Measurements from ENCODE around the gene RABGAP1L.
"Not testable (repeated sequence)": the region's sequence is repeated elsewhere in the genome, so short reads cannot be mapped to it uniquely, and the experiment has no call there.

Gene RABGAP1L

GRCh38 chr1:175023922-175024242, 864.6 kb downstream of the RABGAP1L start:
- DNase-seq (ENCODE audit: low spot score): not testable (repeated sequence)

DNA sequence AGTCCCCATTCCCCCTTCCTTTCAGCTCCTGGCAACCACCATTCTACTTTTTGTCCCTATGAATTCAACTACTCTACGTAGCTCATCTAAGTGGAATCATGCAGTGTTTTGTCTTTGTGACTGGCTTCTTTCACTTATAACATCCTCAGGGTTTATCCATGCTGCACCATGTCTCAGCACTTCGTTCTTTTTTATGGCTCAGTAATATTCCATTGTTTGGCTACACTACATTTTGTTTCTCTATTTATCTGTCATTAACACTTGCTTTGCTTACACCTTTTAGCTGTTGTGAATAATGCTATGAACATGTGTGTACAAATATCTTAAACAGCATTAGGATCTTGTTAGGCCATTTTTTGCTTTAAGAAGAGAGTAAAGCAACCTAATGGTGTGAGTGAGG, 865.5 kb downstream of the RABGAP1L start:
- no peak for DNase-seq (ENCODE audit: low spot score)

DNA sequence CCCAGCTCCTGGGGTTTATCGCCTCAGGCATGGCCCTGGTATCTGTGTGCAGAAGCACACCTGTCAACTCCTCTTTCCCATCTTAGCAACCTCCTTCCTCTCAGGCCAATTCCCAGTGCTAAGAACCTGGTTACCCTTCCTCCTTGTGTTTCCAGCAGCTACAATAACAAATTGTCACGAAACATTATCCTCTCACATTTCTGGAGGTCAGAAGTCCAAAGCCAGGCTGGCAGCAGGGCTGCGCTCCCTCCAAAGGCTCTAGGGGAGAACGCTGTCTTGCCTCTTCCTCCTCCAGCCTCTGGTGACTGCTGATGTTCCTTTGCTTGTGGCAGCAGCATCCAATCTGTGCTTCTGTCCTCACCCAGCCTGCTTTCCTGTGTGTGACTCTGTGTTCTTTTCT, 874.6 kb downstream of the RABGAP1L start:
- DNase-seq (ENCODE audit: low spot score): no peak

GRCh38 chr1:175034775-175035174, 875.5 kb downstream of the RABGAP1L start:
- no peak for DNase-seq (ENCODE audit: low spot score)

- DNase-seq (ENCODE audit: low spot score): no peak
Observed at GRCh38 chr1:175035865-175036264, 876.5 kb downstream of the RABGAP1L start.

GRCh38 chr1:175036476-175036875, 877.2 kb downstream of the RABGAP1L start:
- DNase-seq (ENCODE audit: low spot score): no peak

- DNase-seq (ENCODE audit: low spot score): no peak
Observed at GRCh38 chr1:175037416-175037815, 878.1 kb downstream of the RABGAP1L start.

GRCh38 chr1:175040324-175040879, 881.1 kb downstream of the RABGAP1L start:
- DNase-seq (ENCODE audit: low spot score): no peak

DNA sequence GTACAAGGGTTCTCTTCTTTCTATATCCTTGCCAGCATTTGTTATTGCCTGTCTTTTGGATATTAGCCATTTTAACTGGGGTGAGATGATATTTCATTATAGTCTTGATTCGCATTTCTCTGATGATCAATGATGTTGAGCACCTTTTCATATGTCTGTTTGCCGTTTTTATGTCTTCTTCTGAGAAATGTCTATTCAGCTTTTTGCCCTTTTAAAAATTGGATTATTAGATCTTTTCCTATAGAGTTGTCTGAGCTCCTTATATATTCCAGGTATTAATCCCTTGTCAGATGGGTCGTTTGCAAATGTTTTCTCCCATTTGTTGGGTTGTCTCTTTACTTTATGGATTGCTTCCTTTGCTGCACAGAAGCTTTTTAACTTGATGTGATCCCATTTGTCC, 883.3 kb downstream of the RABGAP1L start:
- DNase-seq (ENCODE audit: low spot score): no peak

DNA sequence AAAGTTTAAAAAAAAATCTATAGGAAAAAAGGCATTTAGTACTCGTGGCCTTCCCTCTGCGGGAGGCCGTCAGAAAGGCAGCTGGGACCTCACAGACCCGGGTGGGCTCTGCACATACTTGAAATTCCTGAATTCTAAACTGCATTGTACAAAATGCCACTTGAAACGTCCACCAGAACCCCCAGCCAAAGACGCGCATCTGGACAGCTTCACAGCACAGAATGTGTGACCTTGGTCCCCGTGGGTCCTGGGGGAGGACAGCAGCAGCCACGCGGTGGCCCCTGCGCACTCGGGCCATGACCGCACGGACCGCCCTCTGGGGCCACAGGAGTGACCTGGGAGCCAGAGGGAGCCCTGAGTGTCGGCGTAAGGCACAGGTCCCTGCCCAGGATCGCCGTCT, 884.5 kb downstream of the RABGAP1L start:
- DNase-seq (ENCODE audit: low spot score): no peak

DNA sequence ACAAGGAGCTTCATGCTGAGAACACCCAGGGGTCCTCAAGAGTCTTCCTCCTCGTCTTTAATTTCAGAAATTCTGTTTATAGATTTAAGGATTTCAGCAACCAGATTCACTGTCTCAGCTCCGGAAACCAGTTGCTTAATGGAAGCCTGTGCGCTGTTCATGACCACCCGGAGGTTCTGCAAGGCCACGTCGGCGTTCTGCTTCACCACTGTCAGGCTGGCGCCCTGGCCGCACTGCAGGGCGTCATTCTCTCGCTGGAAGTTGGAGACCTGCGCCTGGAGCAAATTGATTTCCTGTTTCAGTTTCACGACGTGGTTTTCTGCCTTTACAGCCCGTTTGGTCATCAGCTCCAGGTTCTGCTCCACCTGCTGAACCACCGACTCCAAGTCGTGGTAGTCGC, 885.3 kb downstream of the RABGAP1L start:
- not testable (repeated sequence) for DNase-seq (ENCODE audit: low spot score)

Small RNA genes lying within 50 kb of the gene (small RNA-seq; reads per million reads assigned to genes)
- gene BANF1P4 (0 reads per million in 2 experiments), gene RF00019 (0 reads per million in 2 experiments), gene RNU6-307P (0 reads per million in 2 experiments)
